GM04503 (cell line): ENCODE data around the gene RBM6.
"Not testable (repeated sequence)": the region's sequence is repeated elsewhere in the genome, so short reads cannot be mapped to it uniquely, and the experiment has no call there.

Source experiments
- DNase-seq: peaks from one replicate; pipeline ENCODE4 v3.0.0-alpha.2; 2012; ENCODE audit warnings: low read depth

Gene RBM6

DNA sequence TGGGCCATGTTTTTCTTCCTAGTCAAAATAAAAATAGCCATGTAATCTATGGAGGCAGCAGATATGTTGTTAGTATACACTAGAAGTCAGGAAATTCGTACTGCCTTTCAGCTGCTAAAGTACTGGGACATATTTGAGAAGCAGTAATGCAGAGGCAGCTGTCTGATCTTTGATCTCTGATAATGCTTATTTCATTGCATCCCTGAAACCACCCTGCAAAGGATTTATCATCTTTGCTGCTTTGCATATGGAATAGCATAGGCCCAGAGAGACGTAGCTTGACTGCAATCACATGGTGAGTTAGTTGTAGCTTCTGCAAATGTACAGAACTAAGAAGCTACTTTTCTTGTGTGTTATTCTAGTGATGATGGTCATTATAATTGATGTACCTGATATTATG lies 52.4 kb downstream of the RBM6 start:
- DNase-seq: no peak

DNA sequence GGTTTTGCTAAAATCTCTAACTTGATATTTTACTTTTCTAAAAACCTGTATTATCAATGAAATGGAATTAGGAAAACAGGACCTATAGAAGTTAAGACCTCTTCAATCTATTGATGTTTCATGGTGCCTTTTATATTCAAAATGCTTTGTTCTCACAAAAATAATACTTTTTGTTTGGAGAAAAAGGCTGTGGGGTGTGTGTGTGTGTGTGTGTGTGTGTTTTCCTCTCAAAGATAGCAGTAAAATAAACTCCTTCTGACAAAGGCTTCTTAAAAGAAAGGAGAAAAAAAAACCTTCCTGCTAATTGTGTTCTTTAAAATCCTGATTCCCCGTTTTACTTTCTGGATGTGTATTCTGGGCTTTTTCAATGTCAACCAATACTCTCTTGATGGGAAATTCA lies 54.5 kb downstream of the RBM6 start:
- DNase-seq: no peak

DNA sequence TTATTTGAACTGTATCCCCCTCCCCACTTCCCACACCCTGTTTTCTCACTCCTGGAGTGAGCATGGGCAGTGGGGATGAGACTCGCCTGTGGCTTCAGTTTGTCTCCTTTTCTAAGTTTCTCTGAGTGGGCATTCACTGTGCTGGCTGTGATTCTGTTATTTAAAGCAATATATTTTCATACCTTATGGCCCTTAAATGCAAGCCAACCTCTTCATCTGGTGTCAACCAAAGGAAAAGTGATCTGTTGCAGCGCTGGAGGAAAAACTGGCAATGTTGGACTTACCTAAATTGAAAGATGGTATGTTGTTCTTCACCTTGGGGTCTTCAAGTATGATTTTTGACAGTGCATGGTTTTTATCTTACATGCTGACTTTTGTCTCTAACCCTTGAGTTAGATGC lies 56.1 kb downstream of the RBM6 start:
- DNase-seq: no peak

DNA sequence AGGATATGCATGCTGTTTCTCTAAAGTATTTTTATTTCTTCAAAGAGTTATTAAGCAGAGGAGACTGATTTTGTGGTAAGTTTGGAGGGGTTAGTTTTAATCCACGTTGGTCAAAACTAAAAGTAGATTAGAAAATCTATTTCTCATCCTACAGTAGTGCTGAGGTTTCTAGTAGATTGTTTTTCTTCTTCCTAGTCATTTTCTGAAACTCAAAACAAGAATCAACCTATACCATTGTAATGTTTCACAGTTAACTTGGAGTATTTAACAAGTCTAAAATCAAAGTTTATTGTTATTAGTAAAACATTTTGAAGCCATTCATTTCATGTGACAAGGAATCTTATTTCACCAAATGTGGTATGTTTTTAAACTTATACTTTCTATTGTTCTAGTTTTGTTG lies 57.9 kb downstream of the RBM6 start:
- DNase-seq: no peak

DNA sequence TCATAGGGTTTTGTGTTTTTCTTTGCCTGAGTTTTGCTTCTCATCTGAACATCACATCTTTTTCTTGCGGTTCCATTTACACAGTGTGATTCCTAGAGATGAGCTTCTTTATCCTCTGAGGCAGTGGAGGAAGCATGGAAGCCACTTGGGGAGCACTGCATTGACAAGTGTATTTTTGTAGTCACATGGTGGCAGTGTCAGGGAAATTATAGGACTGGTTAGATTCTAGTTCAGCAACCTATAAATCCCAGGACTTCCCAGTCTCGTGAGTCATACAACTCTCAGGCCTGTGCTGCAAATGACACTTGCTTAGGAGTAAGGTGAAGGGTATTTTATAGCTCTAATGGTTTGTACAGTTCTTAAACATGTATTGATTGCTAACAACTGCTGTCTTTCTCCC lies 58.4 kb downstream of the RBM6 start:
- DNase-seq: peak; percentile 4

DNA sequence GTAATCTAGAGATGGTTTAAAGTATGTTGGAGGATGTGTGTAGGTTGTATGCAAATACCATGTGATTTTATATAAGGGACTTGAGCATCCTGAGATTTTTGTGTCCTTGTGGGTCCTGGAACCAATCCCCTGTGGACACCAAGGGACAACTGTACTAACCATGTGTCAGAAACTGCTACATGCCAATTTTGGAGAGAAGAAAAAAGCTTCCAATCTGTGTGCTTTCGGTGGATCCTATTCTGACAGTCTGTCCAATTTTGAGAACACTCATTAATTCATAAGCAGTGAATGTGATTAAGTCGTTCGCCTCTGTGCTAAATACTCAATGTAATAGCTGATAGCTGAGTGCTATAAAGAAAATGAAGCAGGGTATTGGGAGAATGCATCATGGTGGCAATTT lies 61.6 kb downstream of the RBM6 start:
- no peak for DNase-seq

DNA sequence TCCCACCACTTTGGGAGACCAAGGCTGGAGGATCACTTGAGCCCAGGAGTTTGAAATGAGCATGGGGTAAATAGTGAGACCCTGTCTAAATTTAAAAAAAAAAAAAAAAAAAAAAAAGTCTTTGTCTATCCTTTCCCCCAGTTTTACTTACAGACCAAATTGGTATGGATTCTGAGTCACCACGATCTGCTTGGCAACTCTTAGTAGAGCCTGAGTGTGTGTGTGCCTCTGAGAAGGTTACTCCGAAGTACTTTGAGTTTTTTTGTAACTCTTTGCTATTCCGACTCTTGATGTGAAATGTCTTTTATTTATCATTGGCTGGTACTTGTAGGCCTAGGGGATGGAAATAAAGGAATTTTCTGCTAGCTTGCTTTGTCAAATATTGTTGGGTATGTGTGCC lies 63.3 kb downstream of the RBM6 start:
- DNase-seq: no peak

DNA sequence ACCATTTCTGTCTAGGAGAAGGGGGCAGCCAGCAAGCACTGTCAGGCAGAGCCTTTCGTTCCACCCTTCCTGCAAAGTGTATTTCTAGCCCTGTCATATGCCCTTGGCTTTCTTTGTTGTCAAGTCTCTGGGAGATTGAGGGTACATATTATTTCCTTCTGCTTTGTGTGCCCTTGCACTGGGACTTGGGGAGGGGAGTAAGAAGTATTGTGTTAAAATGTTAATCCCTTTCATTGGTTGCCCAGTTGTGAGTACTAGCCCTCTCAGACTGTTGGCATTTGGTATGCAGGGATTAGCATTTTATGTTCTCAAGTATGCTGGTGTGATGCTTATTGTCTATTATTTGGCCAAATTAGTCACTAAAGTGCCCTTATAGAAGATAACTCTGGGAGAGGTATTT lies 63.9 kb downstream of the RBM6 start:
- DNase-seq: no peak

DNA sequence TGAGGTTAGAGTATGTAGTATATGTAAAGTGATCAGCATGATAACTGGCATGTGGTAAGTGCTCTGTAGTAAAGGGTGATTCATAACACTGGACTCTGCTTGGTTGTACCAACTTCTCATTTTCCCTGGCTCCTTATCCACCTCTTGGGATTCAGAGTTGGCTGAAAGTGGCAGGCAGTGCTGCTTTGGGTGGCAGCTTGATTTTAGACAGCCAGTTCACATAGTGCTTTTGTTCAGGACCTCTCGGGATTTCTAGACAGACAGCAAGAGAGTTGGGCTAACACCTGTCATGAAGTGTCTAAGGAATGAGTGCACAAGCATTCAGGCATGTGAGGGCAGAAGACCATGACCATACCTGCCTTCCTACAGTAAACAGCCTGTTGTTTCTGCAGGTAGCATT lies 69.0 kb downstream of the RBM6 start:
- DNase-seq: peak; percentile 12

DNA sequence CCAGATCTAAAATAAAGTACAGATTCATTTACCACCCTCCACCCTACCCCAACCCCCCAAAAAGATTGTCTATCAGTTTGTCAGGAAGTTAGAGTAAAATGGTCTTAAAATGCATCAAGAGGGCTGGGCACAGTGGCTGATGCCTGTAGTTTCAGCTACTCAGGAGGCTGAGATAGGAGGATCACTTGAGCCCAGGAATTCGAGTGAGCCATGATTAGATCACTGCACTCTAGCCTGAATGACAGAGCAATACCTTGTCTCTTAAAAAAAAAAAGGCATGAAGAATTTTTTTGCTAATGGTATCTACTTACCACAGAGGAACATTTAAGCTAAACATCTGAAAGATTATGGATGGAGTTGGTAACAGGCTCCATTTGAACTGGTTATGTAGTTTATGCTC lies 71.0 kb downstream of the RBM6 start:
- DNase-seq: no peak

DNA sequence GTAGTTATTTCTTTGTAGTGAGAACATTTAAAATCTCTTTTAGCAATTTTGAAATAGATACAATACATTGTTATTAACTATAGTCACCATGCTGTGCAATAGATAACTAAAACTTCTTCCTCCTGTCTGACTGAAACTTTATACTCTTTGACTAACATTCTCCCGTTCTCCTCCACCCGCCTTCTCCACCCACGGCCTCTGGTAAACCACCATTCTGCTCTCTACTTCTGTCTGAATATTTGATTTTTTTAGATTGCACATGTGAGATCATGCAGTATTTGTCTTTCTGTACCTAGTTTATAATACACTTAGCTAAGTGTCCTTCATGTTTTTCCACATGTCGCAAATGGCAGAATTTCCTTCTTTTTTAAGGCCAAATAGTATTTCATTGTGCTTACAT lies 76.0 kb downstream of the RBM6 start:
- no peak for DNase-seq

DNA sequence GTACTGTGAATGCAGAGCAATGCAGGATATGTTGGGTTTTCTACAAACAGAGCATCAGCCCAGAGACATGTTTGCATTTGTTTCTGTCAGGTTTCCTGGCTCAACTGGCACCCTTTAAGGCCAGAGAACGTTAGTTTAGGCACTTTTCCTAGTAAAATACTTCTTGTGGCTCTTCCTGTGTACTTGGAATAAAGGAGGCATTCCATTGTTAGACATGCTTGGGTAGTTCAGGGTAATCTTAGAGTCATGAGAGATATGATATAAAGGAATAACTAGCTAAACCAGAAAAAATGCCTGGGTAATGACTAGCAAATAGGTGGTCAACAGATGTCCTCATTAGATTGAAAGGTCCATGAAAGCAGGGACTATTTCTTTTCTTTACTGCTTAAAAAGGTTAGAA lies 88.4 kb downstream of the RBM6 start:
- DNase-seq: peak; percentile 51

DNA sequence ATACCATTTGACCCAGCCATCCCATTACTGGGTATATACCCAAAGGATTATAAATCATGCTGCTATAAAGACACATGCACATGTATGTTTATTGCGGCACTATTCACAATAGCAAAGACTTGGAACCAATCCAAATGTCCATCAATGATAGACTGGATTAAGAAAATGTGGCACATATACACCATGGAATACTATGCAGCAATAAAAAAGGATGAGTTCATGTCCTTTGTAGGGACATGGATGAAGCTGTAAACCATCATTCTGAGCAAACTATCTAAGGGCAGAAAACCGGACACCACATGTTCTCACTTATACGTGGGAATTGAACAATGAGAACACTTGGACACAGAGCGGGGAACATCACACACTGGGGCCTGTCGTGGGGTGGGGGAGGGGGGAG lies 91.3 kb downstream of the RBM6 start:
- not testable (repeated sequence) for DNase-seq

DNA sequence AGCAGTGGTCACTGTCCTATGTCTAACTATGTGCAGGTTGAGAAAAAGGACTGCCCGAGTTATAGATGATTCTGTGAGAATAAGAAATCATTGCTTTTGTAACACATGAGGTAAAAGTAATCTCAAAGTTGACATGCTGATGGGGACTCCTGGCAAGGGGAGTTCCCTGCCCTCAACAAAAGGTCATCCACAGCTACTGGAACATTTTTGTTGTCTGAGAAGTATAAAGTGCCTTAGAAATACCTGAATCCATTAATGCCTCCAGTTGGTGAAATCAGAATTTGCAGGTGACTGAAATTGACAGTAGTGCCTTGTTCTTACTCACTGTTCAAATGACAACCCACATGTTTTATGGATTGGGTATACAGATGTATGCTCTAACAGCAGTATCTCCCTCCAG lies 105.0 kb downstream of the RBM6 start:
- no peak for DNase-seq

DNA sequence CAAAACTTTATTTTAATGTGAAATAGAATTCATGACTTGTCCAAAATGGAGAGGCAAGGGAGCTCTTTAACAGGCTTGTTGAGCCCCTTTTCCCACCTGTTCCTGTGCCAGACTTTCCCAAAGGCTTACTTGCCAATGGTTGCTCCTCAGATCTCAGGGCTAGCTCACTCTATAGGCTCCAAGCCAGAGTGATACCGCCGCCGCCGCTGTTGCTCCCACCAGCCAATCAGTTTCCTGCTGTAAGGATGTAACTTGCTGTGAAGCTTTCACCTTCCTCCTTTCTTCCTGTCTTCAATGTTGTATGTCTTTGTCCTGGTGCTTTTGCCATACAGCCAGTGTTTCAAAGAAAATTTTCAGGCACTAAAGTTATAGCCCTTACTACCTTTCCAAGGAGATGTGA lies 107.5 kb downstream of the RBM6 start:
- DNase-seq: no peak

DNA sequence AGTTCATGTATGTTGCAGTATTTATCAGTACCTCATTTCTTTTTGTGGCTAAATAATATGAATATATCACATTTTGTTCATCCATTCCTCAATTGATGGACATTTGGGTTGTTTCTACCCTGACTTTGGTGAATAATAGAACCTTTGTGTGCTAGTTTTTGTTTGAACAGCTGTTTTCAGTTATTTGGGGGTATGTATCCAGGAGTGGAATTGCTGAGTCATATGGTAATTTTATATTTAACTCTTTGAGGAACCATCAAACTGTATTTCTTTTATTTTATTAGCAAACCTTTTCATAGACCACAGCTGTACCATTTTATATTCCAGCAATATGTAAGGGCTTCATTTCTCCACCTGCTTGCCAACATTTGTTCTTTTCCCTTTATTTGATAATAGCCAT lies 110.4 kb downstream of the RBM6 start:
- DNase-seq: peak; percentile 32

DNA sequence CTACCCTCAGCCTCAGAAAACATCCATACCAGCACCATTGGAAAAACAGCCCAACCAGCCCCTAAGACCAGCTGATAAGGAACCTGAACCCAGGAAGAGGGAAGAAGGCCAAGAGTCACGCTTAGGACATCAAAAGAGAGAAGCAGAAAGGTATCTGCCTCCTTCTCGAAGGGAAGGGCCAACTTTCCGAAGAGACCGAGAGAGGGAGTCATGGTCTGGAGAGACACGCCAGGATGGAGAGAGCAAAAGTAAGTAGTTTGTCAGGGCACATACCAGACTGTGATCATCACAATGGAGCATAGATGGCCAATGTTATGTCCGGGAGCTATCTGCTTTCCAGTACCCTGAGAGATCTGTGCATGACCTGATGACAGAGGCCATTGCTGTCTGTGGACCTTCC lies 117.8 kb downstream of the RBM6 start:
- no peak for DNase-seq

DNA sequence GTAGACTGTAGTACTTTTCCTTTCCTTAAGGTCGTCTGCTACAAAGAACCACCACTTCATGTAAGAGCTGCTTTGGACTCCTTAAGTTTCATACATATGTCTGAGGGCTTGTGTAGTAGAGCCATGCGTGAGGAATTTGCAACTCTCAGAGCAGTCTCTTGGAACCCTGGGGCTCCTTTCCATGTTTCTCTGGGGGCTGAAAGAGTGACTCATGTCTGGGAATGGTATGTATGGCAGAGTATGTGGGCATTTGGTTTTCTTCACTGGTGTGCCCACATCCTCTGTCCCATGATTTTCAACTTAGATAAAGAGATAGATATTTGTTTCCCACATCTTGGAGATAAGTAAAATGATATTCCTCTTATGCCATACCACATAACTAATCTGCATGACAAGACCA lies 128.2 kb downstream of the RBM6 start:
- no peak for DNase-seq

DNA sequence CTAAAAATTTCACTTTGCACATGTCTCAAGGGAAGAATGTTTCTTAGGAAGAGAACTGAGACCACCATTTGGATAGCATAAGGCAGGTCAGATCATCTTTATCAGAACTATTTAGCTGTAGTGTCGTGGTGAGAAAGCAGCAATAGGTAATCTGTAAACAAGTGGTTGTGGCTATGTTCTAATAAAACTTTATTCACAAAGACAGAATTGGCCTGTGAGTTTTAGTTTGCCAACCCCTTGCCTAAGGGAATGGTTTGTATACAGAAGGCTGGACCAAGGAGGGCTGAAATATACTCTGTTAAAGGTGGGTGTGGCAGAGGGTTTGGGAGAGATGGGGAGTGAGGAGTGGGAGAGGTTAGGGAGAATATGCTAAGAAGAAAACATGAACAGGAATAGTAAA lies 138.1 kb downstream of the RBM6 start:
- DNase-seq: no peak

DNA sequence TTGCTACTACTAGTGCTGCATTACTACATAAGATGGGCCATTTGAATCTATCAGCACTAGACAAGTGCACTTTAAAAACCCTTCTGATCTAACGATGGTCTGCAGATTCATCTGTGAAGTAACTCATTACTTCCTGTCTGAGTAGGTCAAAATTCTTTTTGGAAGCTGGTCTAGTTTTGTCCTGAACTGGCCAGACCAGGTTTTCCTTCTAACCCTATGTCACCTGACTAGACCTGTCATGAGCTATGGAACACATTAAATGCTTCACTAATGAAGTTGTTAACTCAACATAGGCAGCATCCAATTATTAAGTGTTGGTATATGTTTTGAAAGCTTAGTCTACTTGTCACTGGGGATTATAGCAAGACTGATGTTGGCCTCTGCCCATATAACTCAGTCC lies 138.7 kb downstream of the RBM6 start:
- DNase-seq: no peak

DNA sequence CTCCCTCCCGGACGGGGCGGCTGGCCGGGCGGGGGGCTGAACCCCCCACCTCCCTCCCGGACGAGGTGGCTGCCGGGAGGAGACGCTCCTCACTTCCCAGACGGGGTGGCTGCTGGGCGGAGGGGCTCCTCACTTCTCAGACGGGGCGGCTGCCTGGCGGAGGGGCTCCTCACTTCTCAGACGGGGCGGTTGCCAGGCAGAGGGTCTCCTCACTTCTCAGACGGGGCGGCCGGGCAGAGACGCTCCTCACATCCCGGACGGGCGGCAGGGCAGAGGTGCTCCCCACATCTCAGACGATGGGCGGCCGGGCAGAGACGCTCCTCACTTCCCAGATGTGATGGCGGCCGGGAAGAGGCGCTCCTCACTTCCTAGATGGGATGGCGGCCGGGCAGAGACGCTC lies 145.0 kb downstream of the RBM6 start:
- not testable (repeated sequence) for DNase-seq

DNA sequence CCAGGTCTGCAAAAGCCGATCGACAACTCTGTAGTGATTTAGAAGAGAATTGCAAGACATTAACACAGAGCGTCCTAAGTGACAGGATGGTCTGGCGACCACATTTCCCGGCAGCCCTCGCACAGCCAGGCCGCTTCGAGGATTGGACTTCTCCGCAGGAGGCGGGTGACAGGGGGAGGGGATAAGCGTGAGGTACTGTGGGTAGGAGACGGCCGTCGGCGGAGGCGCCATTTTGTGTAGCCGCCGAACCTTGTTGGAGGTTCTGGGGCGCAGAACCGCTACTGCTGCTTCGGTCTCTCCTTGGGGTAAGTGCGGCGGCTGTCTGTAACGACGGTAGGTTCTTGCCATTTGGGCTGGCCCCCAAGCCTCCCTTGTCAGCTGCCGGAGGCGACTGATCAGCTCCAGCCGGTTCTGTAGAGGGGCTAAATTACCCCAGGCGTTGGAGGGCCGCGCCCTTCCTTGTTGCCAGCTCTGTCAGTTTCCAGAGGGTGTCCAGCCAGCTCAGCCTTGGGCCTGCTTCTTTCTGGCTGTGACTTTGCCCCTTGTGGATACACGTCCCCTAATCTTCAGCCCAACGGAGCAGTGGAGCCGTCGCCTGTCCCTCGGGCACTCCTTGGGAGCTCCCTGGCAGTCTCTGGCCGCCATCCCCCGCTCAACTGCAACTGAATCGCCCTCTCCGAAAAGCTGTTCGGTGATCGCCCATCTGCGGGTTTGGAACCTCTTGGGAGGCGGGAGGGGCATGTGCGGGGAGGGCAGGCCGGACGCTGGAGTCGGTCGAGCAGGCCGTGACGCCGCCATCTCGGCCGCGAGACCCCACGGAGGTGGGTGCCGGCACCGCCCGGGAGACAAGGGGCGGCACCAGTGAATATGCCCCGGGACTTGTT lies 149.0 kb downstream of the RBM6 start, which contains the start of gene RBM5:
Gene RBM5 (plus strand): TSS at position 195 of the 884 bp plus-strand sequence. CDS start 1,516 bp downstream, outside the sequence.
- peak; percentile 61 for DNase-seq

DNA sequence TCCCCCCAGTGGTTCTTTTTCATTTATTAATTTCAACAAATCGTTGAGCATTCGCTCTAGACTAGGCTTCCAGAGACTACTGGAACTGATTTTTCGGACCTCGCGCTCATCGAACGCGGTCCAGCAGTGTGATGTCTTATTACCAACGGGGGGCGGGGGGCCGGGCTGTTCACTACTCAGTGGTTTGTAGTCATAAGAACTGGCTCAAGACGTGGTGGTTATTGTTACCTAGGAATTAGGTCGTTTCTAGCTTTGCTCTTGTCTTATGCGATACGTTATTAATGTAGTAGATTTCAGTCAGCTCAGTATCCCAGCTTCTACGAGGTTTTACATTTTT lies 149.6 kb downstream of the RBM6 start:
- DNase-seq: no peak

DNA sequence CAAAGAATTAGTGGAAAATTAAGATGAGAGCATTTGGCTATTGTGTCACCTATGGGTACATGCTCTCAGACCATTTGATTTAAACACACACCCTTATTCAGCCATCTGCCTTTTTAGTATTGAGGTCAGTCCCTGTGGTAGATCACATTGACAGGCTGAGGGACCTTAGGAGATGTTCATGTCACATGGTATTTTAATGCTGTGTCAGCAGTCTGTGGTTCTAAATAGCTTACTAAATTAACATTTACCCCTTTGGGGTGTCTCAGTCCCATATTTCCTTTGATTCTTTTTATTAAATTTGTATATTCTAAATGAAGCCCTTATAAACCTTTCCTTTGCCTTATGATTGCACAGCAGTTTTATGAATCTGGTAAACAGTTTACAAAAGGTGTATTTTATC lies 151.0 kb downstream of the RBM6 start:
- no peak for DNase-seq
